ENCODE results near the gene WDFY2. TPM values are rescaled to one million over a fixed set of nuclear protein-coding genes. Genes with fewer than 3 reads are reported as not detected.

WDFY2 gene
- total and polyA plus RNA-seq, 8 donors = 1.4 to 22.6 (median 10.4) TPM

DNA sequence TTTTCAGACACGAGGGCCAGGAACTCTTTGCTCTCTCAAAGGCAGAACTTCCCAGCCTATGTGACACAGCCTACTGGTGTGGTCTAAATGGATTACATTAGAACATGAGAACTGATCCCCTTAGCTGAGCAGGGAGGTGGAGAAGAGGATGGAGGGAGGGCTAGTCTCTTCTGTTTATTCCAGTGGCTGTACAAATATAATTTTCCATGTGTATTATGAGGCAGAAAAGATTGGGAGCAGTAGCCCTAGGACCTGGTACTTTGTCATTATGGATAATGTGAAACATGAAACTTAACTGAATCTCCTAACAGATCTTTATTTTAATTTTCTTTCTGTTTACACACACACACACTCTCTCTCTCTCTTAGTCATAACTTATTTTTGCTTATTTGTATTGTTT is 82.1 kb downstream of the WDFY2 start:
- peaks cover 0 to 5% (median 0%) of the 10 kb centered on the region in 4 donors for H3K9me3 ChIP-seq
- DNase-seq = no peak
- no peak overlapping the region for H3K27ac ChIP-seq
- H3K4me3 ChIP-seq = no peak overlapping the region
- WGBS, 5 donors = 26 to 55% (median 36%) methylated on average over 1 of the region's 1 CpG
- peaks cover 0 to 9% (median 0%) of the 10 kb centered on the region in 4 donors for H3K36me3 ChIP-seq
- intact Hi-C loops (cut with DNase I; ENCODE audit: low total_unique reads) = no loop called here
- H3K27me3 ChIP-seq = no peaks in the 10 kb centered on the region
- H3K4me1 ChIP-seq = peaks cover 12 to 46% (median 32%) of the 10 kb centered on the region in 4 donors
- TF ChIP-seq POLR2A (IDR thresholded peaks at IDR 0.05) (no peak), EP300 (IDR thresholded peaks at IDR 0.05) (no peak), POLR2AphosphoS5 (IDR thresholded peaks at IDR 0.05) (no peak)
- TF ChIP-seq, protein P1, sequence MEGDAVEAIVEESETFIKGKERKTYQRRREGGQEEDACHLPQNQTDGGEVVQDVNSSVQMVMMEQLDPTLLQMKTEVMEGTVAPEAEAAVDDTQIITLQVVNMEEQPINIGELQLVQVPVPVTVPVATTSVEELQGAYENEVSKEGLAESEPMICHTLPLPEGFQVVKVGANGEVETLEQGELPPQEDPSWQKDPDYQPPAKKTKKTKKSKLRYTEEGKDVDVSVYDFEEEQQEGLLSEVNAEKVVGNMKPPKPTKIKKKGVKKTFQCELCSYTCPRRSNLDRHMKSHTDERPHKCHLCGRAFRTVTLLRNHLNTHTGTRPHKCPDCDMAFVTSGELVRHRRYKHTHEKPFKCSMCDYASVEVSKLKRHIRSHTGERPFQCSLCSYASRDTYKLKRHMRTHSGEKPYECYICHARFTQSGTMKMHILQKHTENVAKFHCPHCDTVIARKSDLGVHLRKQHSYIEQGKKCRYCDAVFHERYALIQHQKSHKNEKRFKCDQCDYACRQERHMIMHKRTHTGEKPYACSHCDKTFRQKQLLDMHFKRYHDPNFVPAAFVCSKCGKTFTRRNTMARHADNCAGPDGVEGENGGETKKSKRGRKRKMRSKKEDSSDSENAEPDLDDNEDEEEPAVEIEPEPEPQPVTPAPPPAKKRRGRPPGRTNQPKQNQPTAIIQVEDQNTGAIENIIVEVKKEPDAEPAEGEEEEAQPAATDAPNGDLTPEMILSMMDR (IDR thresholded peaks at IDR 0.05) = no peak

DNA sequence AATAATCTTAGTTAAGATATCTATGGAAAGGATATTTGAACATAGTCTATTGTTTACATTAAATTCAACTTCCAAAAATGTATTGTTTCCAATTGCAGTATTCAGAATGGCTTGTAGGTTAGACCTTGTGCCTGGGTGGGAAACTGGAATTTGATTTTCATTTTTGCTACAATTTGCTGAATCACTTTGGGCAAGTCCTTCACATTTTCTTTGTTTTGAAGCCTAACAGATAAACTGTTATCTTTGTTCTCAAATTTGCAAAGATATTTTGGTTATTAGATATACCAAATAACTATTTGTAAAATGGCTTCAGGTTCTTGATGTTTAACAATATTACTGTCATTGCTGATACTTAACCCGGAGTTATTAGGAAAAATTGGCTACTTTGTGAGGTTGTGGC is 82.6 kb downstream of the WDFY2 start:
- 77 to 90% (median 86%) methylated on average over 1 of the region's 1 CpG for WGBS, 5 donors
- intact Hi-C loops (cut with DNase I; ENCODE audit: low total_unique reads) = no loop called here
- Histone ChIP-seq H3K4me1 (peaks cover 12 to 46% (median 32%) of the 10 kb centered on the region in 4 donors), H3K27me3 (no peaks in the 10 kb centered on the region), H3K36me3 (peaks cover 0 to 7% (median 0%) of the 10 kb centered on the region in 4 donors), H3K9me3 (peaks cover 0 to 5% (median 0%) of the 10 kb centered on the region in 4 donors), H3K27ac (no peak overlapping the region), H3K4me3 (no peak overlapping the region)
- DNase-seq = no peak
- TF ChIP-seq POLR2AphosphoS5 (IDR thresholded peaks at IDR 0.05) (no peak), POLR2A (IDR thresholded peaks at IDR 0.05) (no peak), EP300 (IDR thresholded peaks at IDR 0.05) (no peak)
- TF ChIP-seq, protein P1 (IDR thresholded peaks at IDR 0.05) = no peak

DNA sequence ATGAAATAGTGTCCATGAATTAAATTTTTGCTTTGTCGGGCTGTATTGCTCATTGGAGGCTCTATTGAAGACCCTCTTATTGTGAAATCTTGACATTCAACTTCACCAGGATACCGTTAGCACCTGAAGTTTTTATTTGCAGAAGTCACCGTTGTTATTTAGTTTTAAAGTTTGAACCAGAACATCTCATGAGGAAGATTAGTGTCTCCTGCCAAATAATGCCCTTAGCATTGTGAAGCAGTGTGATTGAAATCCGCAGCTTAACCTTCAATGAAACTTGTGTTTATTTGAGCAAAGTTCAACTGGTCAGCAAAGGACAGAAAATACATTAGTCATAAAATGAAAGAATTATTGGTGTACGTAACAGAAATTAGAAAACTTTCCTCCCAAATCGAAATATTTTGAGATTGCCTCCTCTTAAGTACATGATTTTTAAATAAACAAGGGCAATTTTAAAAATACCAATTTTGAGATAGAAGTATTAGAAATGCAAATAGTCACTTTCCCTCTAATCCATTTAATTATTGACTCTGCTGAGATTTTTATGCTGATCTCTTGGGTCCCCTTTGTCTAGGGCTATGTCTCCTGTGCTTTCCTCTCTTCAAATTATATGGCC is 84.4 kb downstream of the WDFY2 start:
- TF ChIP-seq POLR2A (IDR thresholded peaks at IDR 0.05) = no peak
- no peak for TF ChIP-seq EP300 (IDR thresholded peaks at IDR 0.05)
- TF ChIP-seq, protein P1 (IDR thresholded peaks at IDR 0.05) = no peak
- no peak for TF ChIP-seq POLR2AphosphoS5 (IDR thresholded peaks at IDR 0.05)
- H3K36me3 ChIP-seq = no peaks in the 10 kb centered on the region
- 45 to 60% (median 48%) methylated on average over 6 of the region's 6 CpGs for WGBS, 5 donors

DNA sequence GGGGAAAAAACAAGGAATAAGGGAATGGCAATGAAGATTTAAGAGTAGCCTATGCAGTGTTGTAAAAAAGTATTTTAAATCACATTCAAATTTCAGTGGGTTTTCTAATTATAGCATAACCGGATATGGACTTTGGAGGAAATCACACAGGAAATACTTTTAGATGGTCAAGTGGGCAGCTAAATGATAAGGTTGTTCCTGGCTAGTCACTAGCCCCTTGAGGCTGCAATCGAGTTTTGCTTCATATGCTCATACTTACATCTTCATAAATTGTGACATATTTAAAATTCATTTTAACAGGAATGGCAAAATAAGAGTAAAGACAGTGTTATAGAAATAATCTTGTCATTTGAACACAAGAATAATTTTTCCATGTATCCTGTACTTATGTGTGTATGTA is 88.9 kb downstream of the WDFY2 start:
- Histone ChIP-seq H3K4me3 (no peak overlapping the region), H3K27ac (no peak overlapping the region), H3K27me3 (no peaks in the 10 kb centered on the region), H3K9me3 (peaks cover 0 to 5% (median 0%) of the 10 kb centered on the region in 4 donors), H3K4me1 (peaks cover 10 to 37% (median 21%) of the 10 kb centered on the region in 4 donors), H3K36me3 (peaks cover 0 to 6% (median 0%) of the 10 kb centered on the region in 4 donors)
- intact Hi-C loops (cut with DNase I; ENCODE audit: low total_unique reads) = no loop called here
- DNase-seq = no peak
- TF ChIP-seq EP300 (IDR thresholded peaks at IDR 0.05) = no peak
- TF ChIP-seq, protein P1 (IDR thresholded peaks at IDR 0.05) = no peak
- no peak for TF ChIP-seq POLR2AphosphoS5 (IDR thresholded peaks at IDR 0.05)
- TF ChIP-seq POLR2A (IDR thresholded peaks at IDR 0.05) = no peak
- 52 to 72% (median 67%) methylated on average over 2 of the region's 2 CpGs for WGBS, 5 donors

More for the DNA sequence above, 84.4 kb downstream of the WDFY2 start:
- H3K4me3 ChIP-seq = no peak overlapping the region
- H3K27me3 ChIP-seq = no peaks in the 10 kb centered on the region
- H3K27ac ChIP-seq = no peak overlapping the region
- H3K9me3 ChIP-seq = peaks cover 0 to 5% (median 0%) of the 10 kb centered on the region in 4 donors
- peaks cover 12 to 46% (median 36%) of the 10 kb centered on the region in 4 donors for H3K4me1 ChIP-seq
- intact Hi-C loops (cut with DNase I; ENCODE audit: low total_unique reads) = no loop called here
- no peak for DNase-seq

Measured in stomach (tissue), 9 donors.